ENCODE measurements around the gene ABHD12.
"Not testable (repeated sequence)": the region's sequence is repeated elsewhere in the genome, so short reads cannot be mapped to it uniquely, and the experiment has no call there.

The ABHD12 gene

DNA sequence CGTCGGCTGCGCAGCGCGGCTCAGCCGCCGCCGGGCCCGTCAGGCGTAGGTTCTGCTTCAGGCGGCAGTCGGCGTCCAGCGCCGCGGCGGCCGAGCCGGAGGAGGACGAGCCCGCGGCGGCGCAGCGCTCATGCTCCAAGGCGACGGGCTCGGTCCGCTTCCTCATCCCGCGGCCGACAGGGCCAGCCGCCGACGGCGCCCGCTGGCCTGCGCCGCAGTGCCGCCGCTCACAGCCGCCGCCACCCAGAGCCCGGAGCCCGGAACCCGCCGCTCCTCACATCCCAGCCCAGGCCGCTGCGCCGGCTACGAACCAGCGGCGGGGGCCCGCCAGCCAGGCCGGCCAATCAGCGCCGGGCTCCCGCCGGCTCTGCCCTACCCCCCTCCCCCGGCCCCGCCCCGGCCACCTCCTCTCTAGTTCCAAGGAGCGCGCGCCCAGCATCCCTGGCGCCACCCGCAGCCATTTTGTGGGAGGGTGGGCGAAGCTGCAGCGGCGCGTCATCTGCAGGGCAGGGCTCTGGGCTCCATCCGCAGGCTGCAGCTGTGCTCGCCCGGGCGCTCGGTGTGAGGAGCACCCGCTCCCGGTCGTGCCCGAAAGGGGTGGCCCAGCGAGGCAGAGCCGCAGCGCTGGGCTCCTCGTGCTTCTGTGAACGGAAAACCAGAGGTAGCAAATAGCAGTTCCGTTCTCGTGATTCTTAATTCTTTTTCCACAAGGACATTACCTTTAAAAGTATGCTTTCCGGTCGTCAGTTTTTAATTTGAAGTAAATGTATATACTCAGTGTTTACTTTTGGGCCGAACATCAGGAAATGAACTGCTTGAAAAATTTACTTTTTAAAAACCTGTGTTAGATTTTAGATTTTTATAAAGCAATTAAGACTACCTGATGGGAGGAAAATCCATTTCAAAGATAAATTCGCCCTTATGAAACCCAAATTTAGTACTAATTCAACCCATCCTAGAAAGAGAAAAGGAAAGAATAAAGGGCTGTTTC, at the start of gene ABHD12:
Gene ABHD12 (minus strand): TSS at position 298 of the 991 bp plus-strand sequence. CDS start 132 bp downstream, at position 166.
- DNase-seq = peak; percentile 99

GRCh38 chr20:25439328-25439727, 48.7 kb upstream of the ABHD12 start:
- no peak for DNase-seq

- DNase-seq = no peak
Measured at GRCh38 chr20:25437153-25437581, 46.5 kb upstream of the ABHD12 start.

GRCh38 chr20:25424536-25424935, 33.9 kb upstream of the ABHD12 start:
- DNase-seq = no peak

DNA sequence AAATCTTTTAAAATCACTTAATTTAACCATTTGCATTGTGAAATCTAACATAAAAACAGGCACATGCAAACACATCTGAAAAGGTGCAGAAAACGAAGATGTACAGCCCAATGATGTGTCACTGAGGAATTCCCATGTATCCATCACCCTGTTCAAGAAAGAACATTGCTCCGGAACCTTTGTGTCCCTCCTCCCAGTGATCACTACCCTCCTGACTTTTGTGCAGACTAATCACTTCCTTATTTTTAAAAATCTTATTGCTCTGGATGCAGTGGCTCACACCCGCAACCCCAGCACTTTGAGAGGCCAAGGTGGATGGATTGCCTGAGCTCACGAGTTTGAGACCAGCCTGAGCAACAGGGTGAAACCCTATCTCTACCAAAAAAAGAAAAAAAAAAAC, 31.4 kb upstream of the ABHD12 start:
- DNase-seq = no peak

DNA sequence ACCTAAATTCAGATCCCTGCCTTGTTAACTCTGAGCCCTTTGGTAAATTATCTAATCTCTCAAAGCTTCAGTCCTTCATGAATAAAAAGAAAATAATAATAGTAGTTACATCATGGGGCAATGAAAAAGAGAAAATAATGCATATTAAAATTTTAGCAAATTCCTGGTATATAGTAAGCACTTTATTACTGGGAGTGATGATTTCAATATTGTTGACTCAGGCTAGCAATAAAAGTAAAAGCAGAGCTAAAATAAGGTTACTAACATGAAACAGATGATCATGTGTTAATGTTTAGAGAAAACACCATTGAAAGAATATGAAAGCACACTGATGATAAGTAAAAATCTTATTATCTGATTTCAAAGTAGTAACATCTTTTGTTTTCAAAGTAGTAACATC, 30.5 kb upstream of the ABHD12 start:
- DNase-seq = no peak

DNA sequence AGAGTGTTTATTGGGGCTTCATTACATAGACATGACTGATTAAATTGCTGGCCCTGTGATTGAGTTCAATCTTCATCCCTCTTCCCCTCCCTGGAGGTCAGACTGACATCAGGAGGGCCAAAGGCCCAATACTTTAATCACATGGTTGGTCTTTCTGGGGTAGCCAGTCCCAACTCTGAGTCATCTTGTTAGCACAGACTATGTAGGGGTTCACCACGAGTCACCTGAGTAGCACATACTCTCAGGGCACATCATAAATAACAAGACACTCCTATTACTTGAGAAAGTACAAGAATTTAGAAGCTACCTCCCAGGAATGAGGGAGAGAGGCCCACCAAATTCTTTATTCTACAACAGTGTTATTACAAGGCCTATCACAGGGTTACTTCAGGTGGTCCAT, 28.1 kb upstream of the ABHD12 start:
- DNase-seq = no peak

DNA sequence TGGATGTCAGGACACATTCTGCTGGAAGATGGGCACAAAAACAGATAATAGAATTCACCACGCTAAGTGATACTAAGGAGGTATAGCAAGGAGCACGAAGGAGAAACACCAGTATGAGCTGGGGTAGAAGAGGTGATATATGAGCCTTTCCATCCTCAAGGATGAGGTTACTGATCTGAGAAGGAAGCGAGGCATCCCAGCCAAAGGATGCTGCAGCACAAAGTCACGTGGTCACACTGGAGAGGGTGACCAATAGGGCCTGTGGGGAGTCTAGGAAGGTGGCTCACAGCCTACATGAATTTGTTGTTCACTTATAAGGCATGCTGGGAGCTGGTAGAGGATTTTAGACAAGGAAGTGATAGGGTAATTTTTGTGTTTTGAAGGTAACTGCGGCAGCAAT, 18.3 kb upstream of the ABHD12 start:
- no peak for DNase-seq

DNA sequence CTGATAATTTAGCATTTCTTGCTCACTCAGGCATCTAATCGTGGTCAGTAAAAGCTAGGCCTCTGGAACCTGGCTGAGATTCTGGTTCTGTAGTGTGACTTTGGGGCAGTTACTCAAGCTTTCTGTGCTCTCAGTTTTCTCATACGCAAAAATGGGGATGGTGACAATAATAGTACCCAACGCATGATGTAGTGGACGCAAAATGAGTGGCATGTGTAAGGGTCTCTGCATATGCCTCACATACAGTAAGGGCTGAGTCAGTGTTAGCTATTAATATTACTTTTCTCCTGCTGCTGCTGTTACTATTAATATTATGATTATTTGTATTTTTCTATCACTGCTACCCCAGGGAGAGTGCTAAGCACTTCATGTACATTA, 17.5 kb upstream of the ABHD12 start:
- DNase-seq = no peak

GRCh38 chr20:25407311-25408169, 16.9 kb upstream of the ABHD12 start, which contains the start of gene GINS1:
TSS of gene GINS1 (plus strand) at chr20:25407673. CDS start at chr20:25407821, 148 bp downstream.
- DNase-seq = peak; percentile 98

GRCh38 chr20:25402583-25402982, 11.9 kb upstream of the ABHD12 start:
- DNase-seq = no peak

DNA sequence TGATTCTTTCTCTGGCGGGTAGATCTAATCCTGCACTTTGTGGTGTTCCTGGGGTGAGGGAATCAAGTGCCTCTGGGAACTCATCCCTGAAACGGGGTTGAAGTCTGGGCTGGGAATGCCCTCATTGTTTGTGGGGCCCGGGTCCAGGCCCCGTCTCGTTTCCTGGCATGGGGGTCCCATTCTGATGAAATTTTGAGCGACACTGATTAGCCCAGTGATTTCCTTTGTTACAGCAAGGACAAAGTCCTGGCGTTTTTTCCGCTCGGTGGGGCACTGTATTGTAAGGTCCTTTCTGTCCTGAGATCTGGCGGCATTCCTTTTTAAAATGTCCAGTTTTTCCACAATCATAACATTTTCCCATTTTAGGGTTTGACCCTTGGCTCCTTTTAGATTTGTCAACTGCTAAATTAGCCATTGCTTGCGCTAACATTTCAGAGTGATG, 9.7 kb upstream of the ABHD12 start:
- DNase-seq = not testable (repeated sequence)

GRCh38 chr20:25399037-25399430, 8.4 kb upstream of the ABHD12 start:
- peak; percentile 81 for DNase-seq

- no peak for DNase-seq
Measured at GRCh38 chr20:25398376-25399036, 7.9 kb upstream of the ABHD12 start.

GRCh38 chr20:25397821-25398220, 7.2 kb upstream of the ABHD12 start:
- DNase-seq = no peak

GRCh38 chr20:25397096-25397495, 6.5 kb upstream of the ABHD12 start:
- DNase-seq = no peak

- no peak for DNase-seq
Measured at GRCh38 chr20:25394996-25395395, 4.4 kb upstream of the ABHD12 start.

- DNase-seq = no peak
Measured at GRCh38 chr20:25394276-25394675, 3.6 kb upstream of the ABHD12 start.

DNA sequence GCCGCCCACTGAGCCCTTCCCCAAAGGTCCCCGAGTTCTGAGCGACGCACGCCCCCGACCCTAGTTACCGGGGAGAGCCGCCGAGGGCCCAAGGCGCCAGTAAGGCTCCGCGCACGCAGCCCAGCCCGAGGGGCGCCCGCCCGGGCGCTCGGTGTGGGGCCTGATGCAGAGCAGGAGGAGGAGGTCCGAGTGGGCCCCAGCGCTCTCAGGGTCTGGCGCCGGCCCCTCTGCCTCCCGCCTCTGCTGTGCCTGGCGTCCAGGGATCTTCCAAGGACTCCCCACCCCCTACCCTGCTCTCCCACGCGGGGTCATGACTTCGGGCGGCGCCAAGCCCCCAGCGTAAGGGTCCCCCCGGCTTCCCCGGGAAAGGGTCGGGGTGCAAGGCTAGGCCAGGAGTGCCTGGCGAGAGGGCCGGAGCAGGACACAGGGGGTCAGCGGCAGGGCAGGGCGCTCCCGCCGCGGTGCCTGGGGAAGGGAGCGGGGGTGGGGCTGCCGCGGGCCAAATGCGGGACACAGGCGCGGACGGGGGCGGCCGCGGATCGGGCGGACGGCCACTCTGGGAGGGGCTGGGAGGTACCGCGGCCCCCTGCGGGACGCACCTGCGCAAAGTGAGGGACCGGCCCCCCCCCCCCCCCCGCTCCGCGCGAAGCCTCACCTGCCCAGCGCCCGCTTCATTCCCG, 637 bp downstream of the ABHD12 start:
- DNase-seq = peak; percentile 80

GRCh38 chr20:25389401-25389857, 1.2 kb downstream of the ABHD12 start:
- DNase-seq = peak; percentile 56

GRCh38 chr20:25382704-25383370, 7.8 kb downstream of the ABHD12 start:
- no peak for DNase-seq
